ENCODE data around the gene GPR34.

GPR34 gene

DNA sequence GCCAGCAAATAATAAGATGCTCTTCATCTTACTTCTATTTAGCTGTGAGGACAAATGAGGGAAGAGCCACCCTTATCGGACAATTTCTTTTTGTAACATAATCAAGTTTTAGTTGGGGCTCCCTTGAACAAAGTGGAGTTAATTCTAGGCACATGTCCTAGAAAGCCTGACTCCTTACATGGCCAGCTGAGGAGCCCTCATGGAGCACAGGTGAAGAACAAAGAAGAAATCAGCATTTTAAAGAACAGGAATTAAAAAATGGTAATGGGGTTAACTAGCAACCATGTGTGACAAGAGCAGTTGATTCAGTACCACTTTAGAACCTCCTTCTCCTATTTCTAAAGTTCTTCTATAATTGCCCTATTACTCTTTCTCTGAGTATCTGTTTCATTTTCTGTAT lies 51.1 kb downstream of the GPR34 start:
- DNase-seq = no peak

All from stimulated activated naive CD4-positive, alpha-beta T cell treated with Interleukin-2 at 50 U/mL for 16 hours (primary cell).